GM18909 (cell line): Measurements from ENCODE around the gene SHISA5.
"Not testable (repeated sequence)": the region's sequence is repeated elsewhere in the genome, so short reads cannot be mapped to it uniquely, and the experiment has no call there.

Experiments
- ATAC-seq: cut with Tn5 transposase; IDR thresholded peaks from one replicate; pipeline ENCODE4 v1.9.1; 2021; ENCODE audit warnings: mild to moderate bottlenecking; ENCODE audit not compliant: unreplicated experiment, poor library complexity

The SHISA5 gene

GRCh38 chr3:48478626-48479555, 25.1 kb downstream of the SHISA5 start:
- no peak for ATAC-seq

- no peak for ATAC-seq
Measured at GRCh38 chr3:48477959-48478520, 25.9 kb downstream of the SHISA5 start.

GRCh38 chr3:48476426-48477053, 27.4 kb downstream of the SHISA5 start:
- no peak for ATAC-seq

GRCh38 chr3:48475188-48475587, 28.8 kb downstream of the SHISA5 start:
- ATAC-seq = no peak

DNA sequence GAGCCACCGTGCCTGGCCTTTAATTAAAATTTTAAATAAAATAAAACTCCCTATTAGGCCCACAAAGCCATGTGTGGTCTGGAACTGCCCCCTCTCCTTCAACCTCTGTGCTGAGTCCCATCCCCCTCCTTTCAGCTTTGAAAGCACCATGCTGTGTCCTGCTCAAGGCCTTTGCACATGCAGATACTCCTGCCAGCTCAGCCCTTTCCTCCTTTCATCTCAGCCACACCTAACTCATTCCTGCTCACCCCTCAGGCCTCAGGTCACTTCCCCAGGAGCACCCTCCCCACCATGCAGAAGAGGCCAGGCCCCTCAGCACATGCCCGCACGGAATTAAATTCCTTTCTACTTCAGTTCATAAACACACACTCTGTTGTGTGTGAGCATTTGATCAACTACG, 29.4 kb downstream of the SHISA5 start:
- ATAC-seq = no peak

GRCh38 chr3:48474031-48474430, 29.9 kb downstream of the SHISA5 start:
- ATAC-seq = not testable (repeated sequence)

- ATAC-seq = no peak
Measured at GRCh38 chr3:48473617-48473952, 30.4 kb downstream of the SHISA5 start.

DNA sequence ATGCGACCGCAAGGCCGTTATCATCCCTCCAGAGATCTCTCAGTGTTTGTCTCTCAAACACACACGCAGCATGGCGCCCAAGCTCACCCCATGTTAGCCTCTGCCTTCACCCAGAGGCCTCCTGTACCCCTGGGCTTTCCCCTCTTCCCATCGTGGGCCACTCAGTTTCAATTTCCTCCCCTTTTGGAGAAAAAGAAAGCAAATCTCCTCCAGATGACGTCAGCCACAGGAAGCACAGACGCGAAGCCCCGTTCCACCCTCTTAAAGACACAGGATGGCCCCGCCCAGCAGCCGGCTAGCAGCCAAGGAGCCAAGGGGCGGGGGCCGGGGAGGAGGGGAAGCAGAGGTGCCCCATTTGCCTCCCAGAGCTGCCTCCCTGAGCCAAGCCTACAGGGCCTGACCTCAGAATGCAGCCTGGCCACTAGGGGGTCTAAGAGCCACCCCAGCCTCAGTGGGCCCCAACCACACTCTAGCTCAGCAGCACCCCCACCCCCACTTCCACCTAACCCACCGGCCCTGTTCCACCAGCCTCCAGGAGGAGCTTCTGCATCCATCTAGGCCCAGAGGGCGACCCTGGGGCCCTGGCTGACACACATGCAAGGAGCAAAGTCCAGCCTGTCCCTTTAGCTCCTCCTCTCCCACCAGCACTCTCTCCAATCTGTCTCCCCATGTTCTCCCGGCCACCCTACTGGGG, 30.9 kb downstream of the SHISA5 start:
- ATAC-seq = peak; percentile 83

DNA sequence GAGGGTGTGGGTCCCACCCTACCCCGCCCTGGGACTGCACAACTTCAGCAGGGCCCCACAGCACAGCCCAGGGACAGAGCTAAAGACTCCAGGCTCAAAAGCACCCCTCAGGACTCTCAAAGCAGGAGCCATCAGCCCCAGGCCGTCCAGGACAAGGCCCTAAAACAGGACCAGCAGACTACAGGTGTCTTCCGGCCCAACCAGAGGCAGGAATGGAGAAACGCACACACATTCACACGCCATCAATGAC, 31.4 kb downstream of the SHISA5 start:
- peak; percentile 13 for ATAC-seq

GRCh38 chr3:48470286-48470685, 33.7 kb downstream of the SHISA5 start:
- no peak for ATAC-seq

DNA sequence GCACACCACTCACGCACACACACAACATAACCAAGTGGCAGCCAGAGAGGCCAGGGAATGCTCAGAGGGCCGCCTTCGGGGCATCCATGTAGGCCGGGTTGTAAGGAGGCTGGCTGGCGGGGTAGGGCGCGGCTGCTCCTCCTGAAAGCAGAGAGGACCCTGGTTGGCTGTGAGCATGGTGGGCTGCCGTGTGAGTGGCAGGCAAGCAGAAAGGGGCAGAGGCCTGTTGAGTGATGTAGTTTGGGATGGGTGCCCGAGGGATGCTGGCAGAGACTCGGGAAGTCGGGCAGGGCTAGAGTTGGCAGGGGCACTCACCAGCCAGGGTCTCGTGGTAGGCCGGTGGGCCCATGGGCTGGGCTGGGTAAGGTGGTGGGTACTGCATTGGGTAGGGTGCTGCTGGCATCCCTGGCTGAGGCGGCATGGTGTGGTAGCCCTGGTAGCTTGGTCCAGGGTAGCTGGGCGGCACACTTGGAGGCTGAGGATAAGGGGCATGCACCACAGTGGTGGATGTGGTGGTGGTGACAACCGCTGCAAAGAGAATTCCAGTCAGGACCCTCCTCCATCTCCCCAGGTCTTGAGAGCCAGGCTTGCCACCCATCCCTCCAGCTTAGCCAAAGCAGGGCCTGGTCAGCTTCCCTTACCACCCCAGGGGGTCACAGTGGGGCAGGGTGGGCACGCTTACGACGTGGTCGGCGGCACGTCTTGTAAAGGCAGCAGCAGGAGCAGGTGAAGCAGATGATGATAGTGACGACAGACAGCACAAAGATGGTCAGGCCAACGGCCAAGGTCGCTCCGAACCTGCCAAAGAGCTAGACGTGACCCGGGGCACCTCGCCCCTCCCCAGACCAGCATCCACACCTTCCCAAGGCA, 34.7 kb downstream of the SHISA5 start:
- ATAC-seq = no peak

GRCh38 chr3:48468329-48468731, 35.6 kb downstream of the SHISA5 start:
- ATAC-seq = no peak

DNA sequence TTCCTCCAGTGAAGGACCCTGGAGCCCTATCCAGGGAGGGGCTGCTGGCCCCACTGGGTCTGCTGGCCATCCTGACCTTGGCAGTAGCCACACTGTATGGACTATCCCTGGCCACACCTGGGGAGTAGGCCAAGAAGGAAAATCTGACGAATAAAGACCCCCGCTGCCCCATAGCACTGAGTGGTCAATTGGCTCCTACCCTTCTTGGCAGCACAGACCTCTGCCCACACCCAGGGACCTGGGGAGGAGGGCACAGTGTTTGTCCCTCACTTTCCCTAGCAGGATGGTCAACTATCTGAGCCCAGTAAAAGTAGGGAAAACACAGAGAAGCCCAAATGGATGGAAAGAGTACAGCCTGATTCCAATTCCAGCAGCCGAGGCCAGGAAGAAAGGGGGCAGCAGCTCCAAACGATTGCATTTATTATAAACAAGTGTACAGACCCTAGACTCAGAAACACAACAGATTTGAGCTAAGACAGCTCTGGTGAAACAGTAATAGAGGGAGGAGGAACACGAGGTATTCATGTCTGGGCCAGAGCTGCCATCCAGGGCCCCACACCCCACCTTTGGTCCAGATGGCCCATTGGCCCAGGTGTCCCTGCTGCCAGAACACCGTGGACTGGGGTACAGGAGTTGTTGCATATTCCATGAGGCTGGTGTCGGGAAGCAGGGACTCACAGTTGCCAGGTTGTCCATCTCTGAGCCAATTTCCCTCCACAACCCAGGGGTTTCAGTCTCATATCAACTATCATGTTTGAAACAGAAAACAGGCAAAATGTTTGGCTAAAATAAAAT, 36.3 kb downstream of the SHISA5 start:
- no peak for ATAC-seq

- no peak for ATAC-seq
Measured at GRCh38 chr3:48467110-48467454, 36.9 kb downstream of the SHISA5 start.

DNA sequence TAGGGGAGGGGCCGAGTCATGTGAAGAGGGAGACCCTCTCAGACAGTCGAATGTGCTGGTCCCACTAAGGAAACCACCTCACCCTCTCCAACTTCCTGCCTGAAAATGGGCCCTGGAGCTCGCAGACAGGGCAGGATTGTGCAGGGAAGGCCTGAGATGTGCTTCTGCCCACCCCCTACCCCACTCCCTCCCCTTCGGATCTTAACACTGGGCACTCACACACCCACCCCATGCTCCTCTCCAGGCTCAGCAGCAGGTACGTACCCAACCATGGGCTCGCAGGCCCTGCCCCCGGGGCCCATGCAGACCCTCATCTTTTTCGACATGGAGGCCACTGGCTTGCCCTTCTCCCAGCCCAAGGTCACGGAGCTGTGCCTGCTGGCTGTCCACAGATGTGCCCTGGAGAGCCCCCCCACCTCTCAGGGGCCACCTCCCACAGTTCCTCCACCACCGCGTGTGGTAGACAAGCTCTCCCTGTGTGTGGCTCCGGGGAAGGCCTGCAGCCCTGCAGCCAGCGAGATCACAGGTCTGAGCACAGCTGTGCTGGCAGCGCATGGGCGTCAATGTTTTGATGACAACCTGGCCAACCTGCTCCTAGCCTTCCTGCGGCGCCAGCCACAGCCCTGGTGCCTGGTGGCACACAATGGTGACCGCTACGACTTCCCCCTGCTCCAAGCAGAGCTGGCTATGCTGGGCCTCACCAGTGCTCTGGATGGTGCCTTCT, 37.4 kb downstream of the SHISA5 start:
- ATAC-seq = no peak

GRCh38 chr3:48465531-48466378, 38.2 kb downstream of the SHISA5 start:
- ATAC-seq = peak; percentile 79

GRCh38 chr3:48465237-48465530, 38.8 kb downstream of the SHISA5 start:
- no peak for ATAC-seq

- ATAC-seq = no peak
Measured at GRCh38 chr3:48464713-48465221, 39.2 kb downstream of the SHISA5 start.
